ENCODE data around the gene LUM.

DNA sequence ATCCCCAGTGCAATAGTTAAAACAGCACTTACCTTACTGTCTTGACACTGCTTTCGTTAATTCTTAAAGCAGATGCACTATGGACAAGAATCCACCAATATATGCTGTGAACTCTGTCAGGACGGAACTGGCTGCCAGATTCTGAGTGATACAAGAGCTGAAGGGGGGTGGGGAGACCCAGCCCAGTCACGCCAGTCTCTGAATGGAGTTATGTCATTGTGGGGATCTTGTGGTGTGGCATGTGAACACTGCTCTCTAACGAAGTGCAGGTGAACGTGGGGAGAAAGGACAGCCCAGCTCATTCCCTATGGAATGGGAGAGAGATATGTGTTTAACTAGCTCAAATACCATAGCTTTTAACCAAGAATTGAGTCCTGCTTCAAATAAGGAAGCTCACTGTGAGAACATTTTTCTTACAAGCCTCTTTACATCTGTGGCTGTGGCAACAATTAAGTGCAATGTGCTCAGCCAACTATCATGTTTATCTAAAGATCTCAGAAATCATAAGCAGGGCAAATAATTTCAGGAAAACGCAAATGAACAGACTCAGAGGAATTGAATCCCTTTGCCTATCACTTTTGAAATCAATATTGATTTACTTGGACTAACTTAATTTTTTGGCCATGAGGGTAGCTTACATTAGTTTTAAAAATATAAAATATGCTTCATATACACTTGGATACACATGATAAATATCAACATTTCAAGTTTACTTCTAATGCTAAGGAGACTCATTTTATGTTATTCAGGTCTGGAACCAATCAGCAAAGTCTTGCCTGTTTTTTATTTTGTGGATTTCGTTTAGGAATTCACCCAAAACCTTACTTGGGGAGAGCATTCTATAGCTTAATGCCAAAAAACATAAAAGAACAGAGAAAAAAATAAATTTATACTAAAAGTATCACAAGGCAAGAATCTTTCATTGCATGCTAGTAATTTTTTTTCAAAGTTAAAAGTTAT is at the start of gene LUM:
- TF ChIP-seq, protein P1, sequence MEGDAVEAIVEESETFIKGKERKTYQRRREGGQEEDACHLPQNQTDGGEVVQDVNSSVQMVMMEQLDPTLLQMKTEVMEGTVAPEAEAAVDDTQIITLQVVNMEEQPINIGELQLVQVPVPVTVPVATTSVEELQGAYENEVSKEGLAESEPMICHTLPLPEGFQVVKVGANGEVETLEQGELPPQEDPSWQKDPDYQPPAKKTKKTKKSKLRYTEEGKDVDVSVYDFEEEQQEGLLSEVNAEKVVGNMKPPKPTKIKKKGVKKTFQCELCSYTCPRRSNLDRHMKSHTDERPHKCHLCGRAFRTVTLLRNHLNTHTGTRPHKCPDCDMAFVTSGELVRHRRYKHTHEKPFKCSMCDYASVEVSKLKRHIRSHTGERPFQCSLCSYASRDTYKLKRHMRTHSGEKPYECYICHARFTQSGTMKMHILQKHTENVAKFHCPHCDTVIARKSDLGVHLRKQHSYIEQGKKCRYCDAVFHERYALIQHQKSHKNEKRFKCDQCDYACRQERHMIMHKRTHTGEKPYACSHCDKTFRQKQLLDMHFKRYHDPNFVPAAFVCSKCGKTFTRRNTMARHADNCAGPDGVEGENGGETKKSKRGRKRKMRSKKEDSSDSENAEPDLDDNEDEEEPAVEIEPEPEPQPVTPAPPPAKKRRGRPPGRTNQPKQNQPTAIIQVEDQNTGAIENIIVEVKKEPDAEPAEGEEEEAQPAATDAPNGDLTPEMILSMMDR (conservative IDR thresholded peaks at IDR 0.05; ENCODE audit: low read depth, low read length), result no peak
- no peak for TF ChIP-seq EZH2 (IDR thresholded peaks at IDR 0.05; ENCODE audit: borderline replicate concordance, low read depth, low read length, poor library complexity, severe bottlenecking)
